SK-N-SH (cell line): Measurements from ENCODE around the gene KIT.

Experiments used
- EP300 ChIP-seq, 2 experiments: IDR thresholded peaks; 2 replicates each; pipeline versions ENCODE4 v1.4.0 to v1.6.1; 2012; ENCODE audit warnings: borderline replicate concordance in 1 of 2, low read depth in 1 of 2, low read length in 1 of 2
- FOXJ3 ChIP-seq: sonication (generic); formaldehyde crosslinking; IDR thresholded peaks from 2 replicates; pipeline ENCODE4 v1.5.1; 2020; ENCODE audit warnings: mild to moderate bottlenecking, missing genetic modification reagents
- GATA2 ChIP-seq: sonication (generic); formaldehyde crosslinking; IDR thresholded peaks from 2 replicates; pipeline ENCODE4 v1.5.0; 2020; ENCODE audit warnings: mild to moderate bottlenecking, missing genetic modification reagents
- MXI1 ChIP-seq: IDR thresholded peaks from 2 replicates; pipeline ENCODE4 v1.6.1; 2012; ENCODE audit warnings: mild to moderate bottlenecking, low read depth, low read length, improper control_type of control experiment
- POLR2AphosphoS5 ChIP-seq: IDR thresholded peaks from 2 replicates; pipeline ENCODE4 v1.6.1; 2012; ENCODE audit warnings: low read depth, low read length
- RAD21 ChIP-seq: IDR thresholded peaks from 2 replicates; pipeline ENCODE4 v1.6.1; 2012; ENCODE audit warnings: mild to moderate bottlenecking, low read length
- RXRA ChIP-seq: IDR thresholded peaks from 2 replicates; pipeline ENCODE4 v1.4.0; 2012; ENCODE audit warnings: low read depth, mild to moderate bottlenecking, borderline replicate concordance
- SIN3A ChIP-seq: IDR thresholded peaks from 2 replicates; pipeline ENCODE4 v1.6.1; 2012; ENCODE audit warnings: low read depth, mild to moderate bottlenecking, low read length, moderate library complexity, borderline replicate concordance
- SMC3 ChIP-seq: IDR thresholded peaks from 2 replicates; pipeline ENCODE4 v1.6.1; 2012; ENCODE audit warnings: low read depth, low read length, improper control_type of control experiment
- TAF1 ChIP-seq: IDR thresholded peaks from 2 replicates; pipeline ENCODE4 v1.6.1; 2012; ENCODE audit warnings: low read depth, mild to moderate bottlenecking, low read length, moderate library complexity, borderline replicate concordance
- TF ChIP-seq, protein P1 (sequence below): fragments of 200-600 bp; sonication (generic); IDR thresholded peaks from 2 replicates; pipeline ENCODE4 v1.6.1; 2017; ENCODE audit warnings: antibody characterized with exemption, mild to moderate bottlenecking, moderate library complexity
- TF ChIP-seq, protein P2 (sequence below): fragments of 150-350 bp; IDR thresholded peaks from 2 replicates; pipeline ENCODE4 v1.6.1; 2017; ENCODE audit warnings: antibody characterized with exemption, low read length, low read depth, borderline replicate concordance

DNA sequence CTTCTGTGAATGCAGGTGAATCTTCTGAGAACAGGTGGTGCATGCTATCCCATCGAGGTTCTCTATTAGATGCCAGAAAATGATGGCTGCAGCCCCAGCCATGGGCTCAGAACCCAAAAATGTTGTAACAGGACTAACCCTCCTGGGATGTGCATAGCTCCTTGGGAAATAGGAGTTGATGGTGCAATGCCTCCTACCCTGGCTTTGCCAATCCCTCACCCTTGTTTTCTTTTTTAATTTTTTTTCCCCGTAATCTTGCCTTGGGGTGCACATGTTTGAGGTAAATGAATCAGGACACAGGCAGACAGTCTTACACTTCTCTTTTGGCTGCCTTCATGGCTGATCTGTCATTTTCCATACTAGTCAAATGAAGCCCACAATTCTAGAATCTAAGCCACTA is 96.6 kb downstream of the KIT start:
- no peak for TF ChIP-seq RXRA
- TF ChIP-seq MXI1, result no peak
- TF ChIP-seq TAF1, result no peak
- TF ChIP-seq SIN3A, result no peak
- TF ChIP-seq, protein P1, sequence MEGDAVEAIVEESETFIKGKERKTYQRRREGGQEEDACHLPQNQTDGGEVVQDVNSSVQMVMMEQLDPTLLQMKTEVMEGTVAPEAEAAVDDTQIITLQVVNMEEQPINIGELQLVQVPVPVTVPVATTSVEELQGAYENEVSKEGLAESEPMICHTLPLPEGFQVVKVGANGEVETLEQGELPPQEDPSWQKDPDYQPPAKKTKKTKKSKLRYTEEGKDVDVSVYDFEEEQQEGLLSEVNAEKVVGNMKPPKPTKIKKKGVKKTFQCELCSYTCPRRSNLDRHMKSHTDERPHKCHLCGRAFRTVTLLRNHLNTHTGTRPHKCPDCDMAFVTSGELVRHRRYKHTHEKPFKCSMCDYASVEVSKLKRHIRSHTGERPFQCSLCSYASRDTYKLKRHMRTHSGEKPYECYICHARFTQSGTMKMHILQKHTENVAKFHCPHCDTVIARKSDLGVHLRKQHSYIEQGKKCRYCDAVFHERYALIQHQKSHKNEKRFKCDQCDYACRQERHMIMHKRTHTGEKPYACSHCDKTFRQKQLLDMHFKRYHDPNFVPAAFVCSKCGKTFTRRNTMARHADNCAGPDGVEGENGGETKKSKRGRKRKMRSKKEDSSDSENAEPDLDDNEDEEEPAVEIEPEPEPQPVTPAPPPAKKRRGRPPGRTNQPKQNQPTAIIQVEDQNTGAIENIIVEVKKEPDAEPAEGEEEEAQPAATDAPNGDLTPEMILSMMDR, result no peak
- TF ChIP-seq POLR2AphosphoS5, result no peak
- no peak for TF ChIP-seq EP300 (IDR thresholded peaks at IDR 0.05; ENCODE audit: borderline replicate concordance in 1 of 2, low read depth in 1 of 2, low read length in 1 of 2)
- TF ChIP-seq, protein P2, sequence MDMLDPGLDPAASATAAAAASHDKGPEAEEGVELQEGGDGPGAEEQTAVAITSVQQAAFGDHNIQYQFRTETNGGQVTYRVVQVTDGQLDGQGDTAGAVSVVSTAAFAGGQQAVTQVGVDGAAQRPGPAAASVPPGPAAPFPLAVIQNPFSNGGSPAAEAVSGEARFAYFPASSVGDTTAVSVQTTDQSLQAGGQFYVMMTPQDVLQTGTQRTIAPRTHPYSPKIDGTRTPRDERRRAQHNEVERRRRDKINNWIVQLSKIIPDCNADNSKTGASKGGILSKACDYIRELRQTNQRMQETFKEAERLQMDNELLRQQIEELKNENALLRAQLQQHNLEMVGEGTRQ, result no peak
- TF ChIP-seq GATA2 (CRISPR knock-in tag), result no peak
- TF ChIP-seq SMC3, result no peak
- no peak for TF ChIP-seq RAD21
- TF ChIP-seq FOXJ3 (CRISPR knock-in tag), result no peak
